ENCODE data around the gene TIMP2.
"Not testable (repeated sequence)": the region's sequence is repeated elsewhere in the genome, so short reads cannot be mapped to it uniquely, and the experiment has no call there.

TIMP2 gene

GRCh38 chr17:78913115-78913514 lies 12.1 kb downstream of the TIMP2 start:
- H3K36me3 ChIP-seq (ENCODE audit: low read depth): no peaks in the 10 kb centered on the region
- peaks cover 16% of the 10 kb centered on the region for H3K4me1 ChIP-seq (ENCODE audit: insufficient read depth, poor library complexity, severe bottlenecking)
- H3K27ac ChIP-seq (ENCODE audit: poor library complexity, severe bottlenecking): no peak overlapping the region
- TF ChIP-seq CTCF (IDR thresholded peaks at IDR 0.05; ENCODE audit: poor library complexity, severe bottlenecking): no peak
- no peaks in the 10 kb centered on the region for H3K27me3 ChIP-seq (ENCODE audit: insufficient read depth, poor library complexity, severe bottlenecking)
- no peak for ATAC-seq (ENCODE audit: low read depth)
- H3K9me3 ChIP-seq (ENCODE audit: severe bottlenecking): no peaks in the 10 kb centered on the region
- DNase-seq (ENCODE audit: low spot score): no peak
- no peak overlapping the region for H3K4me3 ChIP-seq (ENCODE audit: severe bottlenecking)

- DNase-seq (ENCODE audit: low spot score) (no peak), ATAC-seq (ENCODE audit: low read depth) (no peak)
- peaks cover 16% of the 10 kb centered on the region for H3K4me1 ChIP-seq (ENCODE audit: insufficient read depth, poor library complexity, severe bottlenecking)
- no peak overlapping the region for H3K27ac ChIP-seq (ENCODE audit: poor library complexity, severe bottlenecking)
- H3K27me3 ChIP-seq (ENCODE audit: insufficient read depth, poor library complexity, severe bottlenecking): no peaks in the 10 kb centered on the region
- no peak for TF ChIP-seq CTCF (IDR thresholded peaks at IDR 0.05; ENCODE audit: poor library complexity, severe bottlenecking)
- no peak overlapping the region for H3K4me3 ChIP-seq (ENCODE audit: severe bottlenecking)
- no peaks in the 10 kb centered on the region for H3K9me3 ChIP-seq (ENCODE audit: severe bottlenecking)
- no peaks in the 10 kb centered on the region for H3K36me3 ChIP-seq (ENCODE audit: low read depth)
Measured at GRCh38 chr17:78912082-78912481, 13.1 kb downstream of the TIMP2 start.

GRCh38 chr17:78911543-78911942 lies 13.6 kb downstream of the TIMP2 start:
- H3K9me3 ChIP-seq (ENCODE audit: severe bottlenecking); H3K27ac ChIP-seq (ENCODE audit: poor library complexity, severe bottlenecking); H3K27me3 ChIP-seq (ENCODE audit: insufficient read depth, poor library complexity, severe bottlenecking); ATAC-seq (ENCODE audit: low read depth); DNase-seq (ENCODE audit: low spot score); H3K36me3 ChIP-seq (ENCODE audit: low read depth); H3K4me3 ChIP-seq (ENCODE audit: severe bottlenecking): not testable (repeated sequence)
- peaks cover 12% of the 10 kb centered on the region for H3K4me1 ChIP-seq (ENCODE audit: insufficient read depth, poor library complexity, severe bottlenecking)

GRCh38 chr17:78910497-78911284 lies 14.5 kb downstream of the TIMP2 start:
- DNase-seq (ENCODE audit: low spot score) (no peak), ATAC-seq (ENCODE audit: low read depth) (no peak)
- H3K36me3 ChIP-seq (ENCODE audit: low read depth): no peaks in the 10 kb centered on the region
- no peak for TF ChIP-seq CTCF (IDR thresholded peaks at IDR 0.05; ENCODE audit: poor library complexity, severe bottlenecking)
- H3K4me3 ChIP-seq (ENCODE audit: severe bottlenecking): no peak overlapping the region
- H3K9me3 ChIP-seq (ENCODE audit: severe bottlenecking): no peaks in the 10 kb centered on the region
- no peaks in the 10 kb centered on the region for H3K27me3 ChIP-seq (ENCODE audit: insufficient read depth, poor library complexity, severe bottlenecking)
- no peak overlapping the region for H3K27ac ChIP-seq (ENCODE audit: poor library complexity, severe bottlenecking)
- peaks cover 4% of the 10 kb centered on the region for H3K4me1 ChIP-seq (ENCODE audit: insufficient read depth, poor library complexity, severe bottlenecking)

GRCh38 chr17:78908426-78908825 lies 16.8 kb downstream of the TIMP2 start:
- no peak for TF ChIP-seq CTCF (IDR thresholded peaks at IDR 0.05; ENCODE audit: poor library complexity, severe bottlenecking)
- ATAC-seq (ENCODE audit: low read depth): no peak
- no peaks in the 10 kb centered on the region for H3K9me3 ChIP-seq (ENCODE audit: severe bottlenecking)
- no peaks in the 10 kb centered on the region for H3K4me1 ChIP-seq (ENCODE audit: insufficient read depth, poor library complexity, severe bottlenecking)
- no peak overlapping the region for H3K4me3 ChIP-seq (ENCODE audit: severe bottlenecking)
- H3K27ac ChIP-seq (ENCODE audit: poor library complexity, severe bottlenecking): no peak overlapping the region
- no peak for DNase-seq (ENCODE audit: low spot score)
- no peaks in the 10 kb centered on the region for H3K27me3 ChIP-seq (ENCODE audit: insufficient read depth, poor library complexity, severe bottlenecking)
- no peaks in the 10 kb centered on the region for H3K36me3 ChIP-seq (ENCODE audit: low read depth)

All from RWPE2 (cell line).